H9 (cell line): ENCODE data around the gene CHCHD6. TPM values are rescaled to one million over a fixed set of nuclear protein-coding genes. Genes with fewer than 3 reads are reported as not detected.

ENCODE experiments used
- DNase-seq: peaks from one replicate; pipeline ENCODE4 v3.0.0-alpha.2; 2017
- H2AFZ ChIP-seq: one replicate; pipeline ENCODE4 v1.6.1; 2013; ENCODE audit warnings: mild to moderate bottlenecking, low read length, control low read depth, moderate library complexity
- H2AK5ac ChIP-seq: 2 replicates; pipeline ENCODE4 v1.6.1; 2013; ENCODE audit warnings: low read length, control low read depth, mixed read lengths; ENCODE audit not compliant: insufficient read length
- H2BK120ac ChIP-seq: one replicate; pipeline ENCODE4 v1.6.1; 2013; ENCODE audit warnings: low read depth, mild to moderate bottlenecking, low read length, control low read depth, inconsistent platforms; ENCODE audit not compliant: poor library complexity, severe bottlenecking
- H2BK12ac ChIP-seq: 2 replicates; pipeline ENCODE4 v1.6.1; 2013; ENCODE audit warnings: low read length, control low read depth, mixed read lengths, low read depth; ENCODE audit not compliant: insufficient read length
- H2BK15ac ChIP-seq: 2 replicates; pipeline ENCODE4 v1.6.1; 2013; ENCODE audit warnings: low read depth, low read length, control low read depth
- H2BK20ac ChIP-seq: one replicate; pipeline ENCODE4 v1.6.1; 2013; ENCODE audit warnings: low read depth, mild to moderate bottlenecking, low read length, control low read depth, inconsistent platforms; ENCODE audit not compliant: poor library complexity, severe bottlenecking
- H2BK5ac ChIP-seq: 2 replicates; pipeline ENCODE4 v1.6.1; 2013; ENCODE audit warnings: low read length, control low read depth, mixed read lengths; ENCODE audit not compliant: insufficient read length
- H3K14ac ChIP-seq: 2 replicates; pipeline ENCODE4 v1.6.1; 2013; ENCODE audit warnings: low read length, control low read depth; ENCODE audit not compliant: insufficient read depth
- H3K18ac ChIP-seq: 2 replicates; pipeline ENCODE4 v1.6.1; 2013; ENCODE audit warnings: low read depth, mild to moderate bottlenecking, mixed read lengths, low read length, control low read depth; ENCODE audit not compliant: insufficient read length
- H3K23ac ChIP-seq: 2 replicates; pipeline ENCODE4 v1.6.1; 2013; ENCODE audit warnings: low read length, control low read depth, mixed read lengths, low read depth; ENCODE audit not compliant: insufficient read length
- H3K23me2 ChIP-seq: 2 replicates; pipeline ENCODE4 v1.6.1; 2013; ENCODE audit warnings: low read depth, mild to moderate bottlenecking, mixed read lengths, low read length, control low read depth; ENCODE audit not compliant: insufficient read length, poor library complexity, severe bottlenecking
- H3K27ac ChIP-seq: 2 replicates; pipeline ENCODE4 v1.5.1; 2013; ENCODE audit warnings: low read length, control low read depth, mixed read lengths, low read depth; ENCODE audit not compliant: insufficient read length
- H3K27me3 ChIP-seq: 2 replicates; pipeline ENCODE4 v1.6.1; 2013; ENCODE audit warnings: low read length, control low read depth, inconsistent platforms; ENCODE audit not compliant: insufficient read depth
- H3K4ac ChIP-seq: 2 replicates; pipeline ENCODE4 v1.6.1; 2013; ENCODE audit warnings: low read depth, mild to moderate bottlenecking, control low read depth, inconsistent platforms, low read length, moderate library complexity
- H3K4me1 ChIP-seq: 2 replicates; pipeline ENCODE4 v1.6.1; 2013; ENCODE audit warnings: low read length, control low read depth, inconsistent platforms; ENCODE audit not compliant: insufficient read depth
- H3K4me2 ChIP-seq: 2 replicates; pipeline ENCODE4 v1.6.1; 2013; ENCODE audit warnings: low read length, control low read depth, mixed read lengths; ENCODE audit not compliant: insufficient read length, insufficient read depth
- H3K56ac ChIP-seq: 2 replicates; pipeline ENCODE4 v1.6.1; 2013; ENCODE audit warnings: low read depth, mild to moderate bottlenecking, mixed read lengths, low read length, control low read depth; ENCODE audit not compliant: insufficient read length
- H3K79me1 ChIP-seq: 2 replicates; pipeline ENCODE4 v1.6.1; 2013; ENCODE audit warnings: low read depth, mild to moderate bottlenecking, moderate library complexity, low read length, control low read depth, inconsistent platforms; ENCODE audit not compliant: insufficient read depth, poor library complexity, severe bottlenecking
- H3K79me2 ChIP-seq: 2 replicates; pipeline ENCODE4 v1.6.1; 2013; ENCODE audit warnings: low read length, control low read depth, inconsistent platforms; ENCODE audit not compliant: insufficient read depth
- H3K9ac ChIP-seq: 2 replicates; pipeline ENCODE4 v1.6.1; 2013; ENCODE audit warnings: low read length, control low read depth, mixed read lengths; ENCODE audit not compliant: insufficient read length; ENCODE audit errors: extremely low read depth
- H3K9me3 ChIP-seq: one replicate; pipeline ENCODE4 v1.6.1; 2013; ENCODE audit warnings: low read depth, low read length, inconsistent platforms; ENCODE audit not compliant: control insufficient read depth
- H3T11ph ChIP-seq: one replicate; pipeline ENCODE4 v1.6.1; 2013; ENCODE audit warnings: mild to moderate bottlenecking, low read length, control low read depth, inconsistent platforms
- H4K20me1 ChIP-seq: one replicate; pipeline ENCODE4 v1.6.1; 2013; ENCODE audit not compliant: control insufficient read depth, insufficient read length, insufficient read depth
- H4K5ac ChIP-seq: 2 replicates; pipeline ENCODE4 v1.6.1; 2013; ENCODE audit warnings: low read depth, mild to moderate bottlenecking, mixed read lengths, low read length, control low read depth; ENCODE audit not compliant: insufficient read length
- H4K8ac ChIP-seq: replicated peaks from 2 replicates; pipeline ENCODE4 v1.6.1; 2013; ENCODE audit warnings: low read length, control low read depth, mixed read lengths, low read depth; ENCODE audit not compliant: insufficient read length
- H4K91ac ChIP-seq: 2 replicates; pipeline ENCODE4 v1.6.1; 2013; ENCODE audit warnings: low read depth, mild to moderate bottlenecking, moderate library complexity, mixed read lengths, low read length, control low read depth; ENCODE audit not compliant: insufficient read length
- H3K27ac Mint-ChIP-seq, 3 experiments: 2 replicates in 2 of 3; 3 replicates in 1 of 3; pipeline ENCODE4 v1.8.0; 2020 to 2021; ENCODE audit warnings: mixed read lengths in 3 of 3, mild to moderate bottlenecking in 1 of 3, moderate library complexity in 1 of 3
- H3K27me3 Mint-ChIP-seq: 2 replicates; pipeline ENCODE4 v1.8.0; 2021; ENCODE audit warnings: low read depth, mild to moderate bottlenecking, moderate library complexity, mixed read lengths
- H3K36me3 Mint-ChIP-seq, 3 experiments: 2 replicates in 2 of 3; 3 replicates in 1 of 3; pipeline ENCODE4 v1.8.0; 2020 to 2021; ENCODE audit warnings: low read depth in 3 of 3, mixed read lengths in 3 of 3; ENCODE audit not compliant: insufficient read depth in 1 of 3
- H3K4me1 Mint-ChIP-seq, 2 experiments: 2 replicates each; pipeline ENCODE4 v1.8.0; 2020; ENCODE audit warnings: mixed read lengths in 2 of 2
- H3K4me3 Mint-ChIP-seq, 2 experiments: 2 replicates in 1 of 2; 3 replicates in 1 of 2; pipeline ENCODE4 v1.8.0; 2020 to 2021; ENCODE audit warnings: mild to moderate bottlenecking in 2 of 2, mixed read lengths in 2 of 2, moderate library complexity in 1 of 2
- H3K9me3 Mint-ChIP-seq, 2 experiments: 2 replicates in 1 of 2; 3 replicates in 1 of 2; pipeline ENCODE4 v1.8.0; 2020; ENCODE audit warnings: mild to moderate bottlenecking in 2 of 2, mixed read lengths in 2 of 2, moderate library complexity in 1 of 2
- WGBS: extraction: QIAGEN DNeasy Blood & Tissue Kit; methylation state at CpG from one replicate; pipeline ENCODE4 v1.1.7; 2013; ENCODE audit warnings: missing lambda C conversion rate, low lambda C conversion rate, mixed read lengths; ENCODE audit not compliant: insufficient read length; ENCODE audit errors: extremely low coverage; 5-methylcytosine and 5-hydroxymethylcytosine counted together
- total RNA-seq: library from RNA; stranded (reverse); gene quantifications from 2 replicates; pipeline ENCODE4 v1.2.1, GENCODE V29; 2021
- TF ChIP-seq, protein P1 (sequence below): fragments of 200-600 bp; sonication (generic); conservative IDR thresholded peaks from 3 replicates; pipeline ENCODE4 v1.8.0; 2021; ENCODE audit warnings: antibody characterized with exemption, mild to moderate bottlenecking

Gene CHCHD6
- total RNA-seq, 1 experiment from 2014 or later, result 34.2 TPM

DNA sequence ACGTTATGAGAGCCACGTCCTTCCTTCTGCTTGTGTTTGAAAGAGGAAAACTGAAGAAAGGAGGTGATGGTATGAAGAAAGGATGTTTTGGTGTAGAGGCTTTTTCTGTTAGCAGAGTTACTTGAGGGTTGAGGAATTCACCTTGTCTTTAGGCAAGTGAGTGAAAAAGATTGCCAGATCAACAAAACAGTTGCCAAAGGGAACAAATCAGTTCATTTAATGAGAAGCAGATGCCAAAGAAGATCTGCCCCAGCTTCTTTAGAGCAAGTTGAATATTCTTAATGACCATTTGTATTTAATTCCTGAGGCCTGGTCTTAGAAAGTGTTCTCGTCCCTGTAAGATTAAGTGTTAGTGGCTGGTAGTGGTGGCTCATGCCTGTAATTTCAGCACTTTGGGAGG lies 2.6 kb downstream of the CHCHD6 start:
- H3K4me1 ChIP-seq, result no peaks in the 10 kb centered on the region; the same call in 1 of the 2 replicates
- no peak overlapping the region for H2AFZ ChIP-seq
- H4K5ac ChIP-seq, result no peak overlapping the region
- no peak overlapping the region for H3K4me2 ChIP-seq
- H2BK20ac ChIP-seq, result no peak overlapping the region
- H2BK5ac ChIP-seq, result no peak overlapping the region
- no peaks in the 10 kb centered on the region; the same call in 1 of the 2 replicates for H3K79me2 ChIP-seq
- no peak overlapping the region for H3K9ac ChIP-seq
- H3K23ac ChIP-seq, result no peak overlapping the region
- peaks cover 2% of the 10 kb centered on the region; the same call in 1 of the 2 replicates for H3K27me3 ChIP-seq
- no peak overlapping the region for H4K8ac ChIP-seq
- H3K79me1 ChIP-seq, result no peaks in the 10 kb centered on the region
- H3K23me2 ChIP-seq, result peaks cover 12% of the 10 kb centered on the region
- no peak overlapping the region for H3K4ac ChIP-seq
- H3K27ac ChIP-seq, result no peak overlapping the region
- no peak overlapping the region for H4K91ac ChIP-seq
- no peak for DNase-seq
- no peak overlapping the region for H2AK5ac ChIP-seq
- Mint-ChIP-seq H3K36me3 (peaks cover 5 to 8% (median 6%) of the 10 kb centered on the region in 3 experiments), H3K27me3 (peaks cover 34% of the 10 kb centered on the region), H3K4me3 (no peak overlapping the region), H3K9me3 (peaks cover 0 to under 1% of the 10 kb centered on the region in 2 experiments; a peak in 1 of 5 replicates), H3K4me1 (peaks cover 17 to 22% of the 10 kb centered on the region in 2 experiments), H3K27ac (no peak overlapping the region)
- H2BK120ac ChIP-seq, result no peak overlapping the region
- TF ChIP-seq, protein P1, sequence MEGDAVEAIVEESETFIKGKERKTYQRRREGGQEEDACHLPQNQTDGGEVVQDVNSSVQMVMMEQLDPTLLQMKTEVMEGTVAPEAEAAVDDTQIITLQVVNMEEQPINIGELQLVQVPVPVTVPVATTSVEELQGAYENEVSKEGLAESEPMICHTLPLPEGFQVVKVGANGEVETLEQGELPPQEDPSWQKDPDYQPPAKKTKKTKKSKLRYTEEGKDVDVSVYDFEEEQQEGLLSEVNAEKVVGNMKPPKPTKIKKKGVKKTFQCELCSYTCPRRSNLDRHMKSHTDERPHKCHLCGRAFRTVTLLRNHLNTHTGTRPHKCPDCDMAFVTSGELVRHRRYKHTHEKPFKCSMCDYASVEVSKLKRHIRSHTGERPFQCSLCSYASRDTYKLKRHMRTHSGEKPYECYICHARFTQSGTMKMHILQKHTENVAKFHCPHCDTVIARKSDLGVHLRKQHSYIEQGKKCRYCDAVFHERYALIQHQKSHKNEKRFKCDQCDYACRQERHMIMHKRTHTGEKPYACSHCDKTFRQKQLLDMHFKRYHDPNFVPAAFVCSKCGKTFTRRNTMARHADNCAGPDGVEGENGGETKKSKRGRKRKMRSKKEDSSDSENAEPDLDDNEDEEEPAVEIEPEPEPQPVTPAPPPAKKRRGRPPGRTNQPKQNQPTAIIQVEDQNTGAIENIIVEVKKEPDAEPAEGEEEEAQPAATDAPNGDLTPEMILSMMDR, result no peak
- WGBS, result no CpG with 5 or more reads among the region's 3 CpGs
- H3K9me3 ChIP-seq, result no peaks in the 10 kb centered on the region
- H2BK12ac ChIP-seq, result no peak overlapping the region
- no peak overlapping the region for H3K14ac ChIP-seq
- no peak overlapping the region for H3K56ac ChIP-seq
- no peak overlapping the region for H3T11ph ChIP-seq
- no peak overlapping the region for H2BK15ac ChIP-seq
- no peak overlapping the region for H3K18ac ChIP-seq
- no peaks in the 10 kb centered on the region for H4K20me1 ChIP-seq
